HepG2 (cell line): ENCODE measurements around the gene RASIP1.
"Not testable (repeated sequence)": the region's sequence is repeated elsewhere in the genome, so short reads cannot be mapped to it uniquely, and the experiment has no call there.

Experiments
- HCFC1 ChIP-seq: fragments of 150-350 bp; IDR thresholded peaks from 2 replicates; pipeline ENCODE4 v1.6.1; 2014; ENCODE audit warnings: low read depth, low read length
- HDAC2 ChIP-seq: sonication (generic); formaldehyde crosslinking; IDR thresholded peaks from 2 replicates; pipeline ENCODE4 v1.4.0; 2020; ENCODE audit warnings: missing genetic modification reagents
- KLF6 ChIP-seq: IDR thresholded peaks from 2 replicates; pipeline ENCODE4 v1.8.0; 2016; ENCODE audit warnings: missing biosample characterization, missing genetic modification reagents
- NFYB ChIP-seq: sonication (generic); formaldehyde crosslinking; IDR thresholded peaks from 2 replicates; pipeline ENCODE4 v1.4.0; 2020; ENCODE audit warnings: missing genetic modification reagents
- ONECUT2 ChIP-seq: sonication (generic); formaldehyde crosslinking; IDR thresholded peaks from 2 replicates; pipeline ENCODE4 v1.4.0; 2020; ENCODE audit warnings: missing genetic modification reagents
- TCF12 ChIP-seq, 2 experiments: fragments of 450-650 bp in 1 of 2; sonication (generic) in 1 of 2; formaldehyde crosslinking in 1 of 2; IDR thresholded peaks; 2 replicates each; pipeline versions ENCODE4 v1.6.1 to v1.8.0; 2017 to 2022; ENCODE audit warnings: antibody characterized with exemption in 1 of 2, mild to moderate bottlenecking in 1 of 2, missing genetic modification reagents in 1 of 2, moderate library complexity in 1 of 2
- ZFX ChIP-seq: sonication (generic); formaldehyde crosslinking; IDR thresholded peaks from 2 replicates; pipeline ENCODE4 v1.4.0; 2020; ENCODE audit warnings: mild to moderate bottlenecking, low read depth, missing genetic modification reagents, moderate library complexity
- ZNF235 ChIP-seq: sonication (generic); formaldehyde crosslinking; IDR thresholded peaks from 2 replicates; pipeline ENCODE4 v1.8.1; 2023; ENCODE audit warnings: mild to moderate bottlenecking, missing genetic modification reagents, borderline replicate concordance
- ZNF337 ChIP-seq: sonication (generic); formaldehyde crosslinking; IDR thresholded peaks from 2 replicates; pipeline ENCODE4 v1.5.1; 2020; ENCODE audit warnings: missing genetic modification reagents, low read depth, mild to moderate bottlenecking, borderline replicate concordance
- ZNF362 ChIP-seq: sonication (generic); formaldehyde crosslinking; IDR thresholded peaks from 2 replicates; pipeline ENCODE4 v1.4.0; 2020; ENCODE audit warnings: missing genetic modification reagents, mild to moderate bottlenecking, borderline replicate concordance
- TF ChIP-seq, protein P1 (sequence below): sonication (generic); formaldehyde crosslinking; IDR thresholded peaks from 2 replicates; pipeline ENCODE4 v1.5.0; 2020; ENCODE audit warnings: mild to moderate bottlenecking, missing genetic modification reagents, moderate library complexity
- TF ChIP-seq, protein P2 (sequence below): sonication (generic); formaldehyde crosslinking; IDR thresholded peaks from 2 replicates; pipeline ENCODE4 v1.4.0; 2020; ENCODE audit warnings: missing genetic modification reagents
- TF ChIP-seq, protein P3 (sequence below): sonication (generic); formaldehyde crosslinking; IDR thresholded peaks from 2 replicates; pipeline ENCODE4 v1.8.1; 2023; ENCODE audit warnings: mild to moderate bottlenecking, moderate library complexity, missing genetic modification reagents

- not testable (repeated sequence) for TF ChIP-seq ZNF337 (CRISPR knock-in tag); KLF6 (CRISPR knock-in tag); ZFX; NFYB (CRISPR knock-in tag); ZNF362 (CRISPR knock-in tag); TCF12 (IDR thresholded peaks at IDR 0.05); TCF12 (CRISPR knock-in tag; IDR thresholded peaks at IDR 0.05); ONECUT2 (CRISPR knock-in tag); HCFC1; HDAC2 (CRISPR knock-in tag); ZNF235 (CRISPR knock-in tag)
- TF ChIP-seq, protein P1, sequence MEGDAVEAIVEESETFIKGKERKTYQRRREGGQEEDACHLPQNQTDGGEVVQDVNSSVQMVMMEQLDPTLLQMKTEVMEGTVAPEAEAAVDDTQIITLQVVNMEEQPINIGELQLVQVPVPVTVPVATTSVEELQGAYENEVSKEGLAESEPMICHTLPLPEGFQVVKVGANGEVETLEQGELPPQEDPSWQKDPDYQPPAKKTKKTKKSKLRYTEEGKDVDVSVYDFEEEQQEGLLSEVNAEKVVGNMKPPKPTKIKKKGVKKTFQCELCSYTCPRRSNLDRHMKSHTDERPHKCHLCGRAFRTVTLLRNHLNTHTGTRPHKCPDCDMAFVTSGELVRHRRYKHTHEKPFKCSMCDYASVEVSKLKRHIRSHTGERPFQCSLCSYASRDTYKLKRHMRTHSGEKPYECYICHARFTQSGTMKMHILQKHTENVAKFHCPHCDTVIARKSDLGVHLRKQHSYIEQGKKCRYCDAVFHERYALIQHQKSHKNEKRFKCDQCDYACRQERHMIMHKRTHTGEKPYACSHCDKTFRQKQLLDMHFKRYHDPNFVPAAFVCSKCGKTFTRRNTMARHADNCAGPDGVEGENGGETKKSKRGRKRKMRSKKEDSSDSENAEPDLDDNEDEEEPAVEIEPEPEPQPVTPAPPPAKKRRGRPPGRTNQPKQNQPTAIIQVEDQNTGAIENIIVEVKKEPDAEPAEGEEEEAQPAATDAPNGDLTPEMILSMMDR (CRISPR knock-in tag), result not testable (repeated sequence)
- TF ChIP-seq, protein P2, sequence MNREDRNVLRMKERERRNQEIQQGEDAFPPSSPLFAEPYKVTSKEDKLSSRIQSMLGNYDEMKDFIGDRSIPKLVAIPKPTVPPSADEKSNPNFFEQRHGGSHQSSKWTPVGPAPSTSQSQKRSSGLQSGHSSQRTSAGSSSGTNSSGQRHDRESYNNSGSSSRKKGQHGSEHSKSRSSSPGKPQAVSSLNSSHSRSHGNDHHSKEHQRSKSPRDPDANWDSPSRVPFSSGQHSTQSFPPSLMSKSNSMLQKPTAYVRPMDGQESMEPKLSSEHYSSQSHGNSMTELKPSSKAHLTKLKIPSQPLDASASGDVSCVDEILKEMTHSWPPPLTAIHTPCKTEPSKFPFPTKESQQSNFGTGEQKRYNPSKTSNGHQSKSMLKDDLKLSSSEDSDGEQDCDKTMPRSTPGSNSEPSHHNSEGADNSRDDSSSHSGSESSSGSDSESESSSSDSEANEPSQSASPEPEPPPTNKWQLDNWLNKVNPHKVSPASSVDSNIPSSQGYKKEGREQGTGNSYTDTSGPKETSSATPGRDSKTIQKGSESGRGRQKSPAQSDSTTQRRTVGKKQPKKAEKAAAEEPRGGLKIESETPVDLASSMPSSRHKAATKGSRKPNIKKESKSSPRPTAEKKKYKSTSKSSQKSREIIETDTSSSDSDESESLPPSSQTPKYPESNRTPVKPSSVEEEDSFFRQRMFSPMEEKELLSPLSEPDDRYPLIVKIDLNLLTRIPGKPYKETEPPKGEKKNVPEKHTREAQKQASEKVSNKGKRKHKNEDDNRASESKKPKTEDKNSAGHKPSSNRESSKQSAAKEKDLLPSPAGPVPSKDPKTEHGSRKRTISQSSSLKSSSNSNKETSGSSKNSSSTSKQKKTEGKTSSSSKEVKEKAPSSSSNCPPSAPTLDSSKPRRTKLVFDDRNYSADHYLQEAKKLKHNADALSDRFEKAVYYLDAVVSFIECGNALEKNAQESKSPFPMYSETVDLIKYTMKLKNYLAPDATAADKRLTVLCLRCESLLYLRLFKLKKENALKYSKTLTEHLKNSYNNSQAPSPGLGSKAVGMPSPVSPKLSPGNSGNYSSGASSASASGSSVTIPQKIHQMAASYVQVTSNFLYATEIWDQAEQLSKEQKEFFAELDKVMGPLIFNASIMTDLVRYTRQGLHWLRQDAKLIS, result not testable (repeated sequence)
- TF ChIP-seq, protein P3, sequence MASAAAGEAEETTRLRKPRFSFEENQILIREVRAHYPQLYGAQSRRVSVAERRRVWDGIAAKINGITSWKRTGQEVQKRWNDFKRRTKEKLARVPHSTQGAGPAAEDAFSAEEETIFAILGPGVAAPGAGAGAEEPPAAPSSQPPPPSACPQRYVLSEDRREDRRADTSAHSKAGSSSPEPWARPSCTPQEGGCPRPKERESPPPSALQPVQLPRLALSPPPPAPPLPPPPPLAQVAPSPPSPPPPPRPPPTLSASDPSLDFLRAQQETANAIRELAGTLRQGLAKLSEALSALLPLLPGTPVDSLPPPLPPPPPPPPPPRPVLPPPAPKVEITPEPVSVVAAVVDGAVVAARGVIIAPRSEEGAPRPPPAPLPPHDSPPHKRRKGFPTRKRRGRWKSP (CRISPR knock-in tag), result not testable (repeated sequence)
These were observed 46.0 kb upstream of the RASIP1 start for GRCh38 chr19:48786422-48786821.
